ENCODE measurements around the gene GAB1. TPM values are rescaled to one million over a fixed set of nuclear protein-coding genes. Genes with fewer than 3 reads are reported as not detected.

Gene GAB1
- total and polyA plus RNA-seq, 2 of the 8 experiments (the other 6 are each of a cell fraction or from before 2014, with no cell fraction given): 6.8 to 21.3 TPM

- Histone ChIP-seq H2AK5ac (ENCODE audit: low read depth, low read length) (no peak overlapping the region), H3K4me1 (replicated peaks in 1 of 4; ENCODE audit: control insufficient read depth in 3 of 4, insufficient read depth in 4 of 4, low read length in 3 of 4) (peaks cover 2 to 10% (median 8%) of the 10 kb centered on the region in 4 experiments; a peak in 6 of 7 replicates), H3K4me2 (ENCODE audit: insufficient read depth in 1 of 2, low read depth in 2 of 2, low read length in 2 of 2) (no peak overlapping the region), H3K56ac (replicated peaks; ENCODE audit: insufficient read length, low read depth, low read length) (no peak overlapping the region), H3K18ac (ENCODE audit: extremely low read depth, low read length) (no peak overlapping the region), H2BK120ac (replicated peaks; ENCODE audit: low read depth, low read length) (no peak overlapping the region), H2BK20ac (ENCODE audit: low read length) (no peak overlapping the region), H3K23ac (ENCODE audit: insufficient read length) (no peak overlapping the region), H2BK15ac (ENCODE audit: low read length) (no peak overlapping the region), H2BK12ac (ENCODE audit: low read depth, low read length) (no peak overlapping the region), H3K23me2 (ENCODE audit: low read depth, low read length) (no peaks in the 10 kb centered on the region), H3K27me3 (replicated peaks in 1 of 4; ENCODE audit: control insufficient read depth in 3 of 4, extremely low read depth in 1 of 4, insufficient read depth in 3 of 4, low read length in 3 of 4) (no peaks in the 10 kb centered on the region), H3K9ac (replicated peaks in 1 of 4; ENCODE audit: extremely low read depth in 1 of 4, low read depth in 3 of 4, low read length in 3 of 4) (no peak overlapping the region), H3K27ac (ENCODE audit: low read depth, low read length) (no peak overlapping the region), H2BK5ac (ENCODE audit: low read depth, low read length) (no peak overlapping the region), H4K5ac (ENCODE audit: insufficient read length, low read depth, low read length) (no peak overlapping the region), H3K4ac (replicated peaks; ENCODE audit: insufficient read length, low read depth, low read length) (no peak overlapping the region), H4K20me1 (replicated peaks in 1 of 2; ENCODE audit: control insufficient read depth in 1 of 2, insufficient read depth in 2 of 2, low read length in 2 of 2) (peaks cover 0 to 3% of the 10 kb centered on the region in 2 experiments), H3K14ac (ENCODE audit: insufficient read length) (no peak overlapping the region), H3K79me2 (ENCODE audit: control insufficient read depth in 1 of 2, insufficient read depth in 2 of 2, low read length in 2 of 2) (peaks cover 0 to 42% of the 10 kb centered on the region in 2 experiments; a peak in 2 of 4 replicates), H4K8ac (ENCODE audit: extremely low read depth, insufficient read depth, low read length) (no peak overlapping the region), H4K91ac (replicated peaks; ENCODE audit: insufficient read length, low read length) (no peak overlapping the region), H3K36me3 (ENCODE audit: control insufficient read depth in 2 of 4, insufficient read depth in 4 of 4, low read length in 3 of 4) (no peaks in the 10 kb centered on the region), H3K4me3 (ENCODE audit: extremely low read depth in 1 of 4, insufficient read depth in 2 of 4, low read depth in 3 of 4, low read length in 4 of 4) (no peak overlapping the region), H2AFZ (ENCODE audit: low read length) (no peak overlapping the region), H3K9me3 (ENCODE audit: insufficient read depth in 2 of 2, low read depth in 1 of 2, low read length in 1 of 2) (no peaks in the 10 kb centered on the region), H3K79me1 (ENCODE audit: low read depth, low read length) (no peaks in the 10 kb centered on the region)
- TF ChIP-seq ATF2 (IDR thresholded peaks at IDR 0.05; ENCODE audit: low read length) (no peak), RBBP5 (IDR thresholded peaks at IDR 0.05; ENCODE audit: borderline replicate concordance, low read depth, low read length) (no peak), MAFK (IDR thresholded peaks at IDR 0.05; ENCODE audit: low read depth, low read length) (no peak), PHF8 (conservative IDR thresholded peaks at IDR 0.05; ENCODE audit: low read depth, low read length) (no peak), BACH1 (IDR thresholded peaks at IDR 0.05; ENCODE audit: low read length) (no peak), GTF2F1 (IDR thresholded peaks at IDR 0.05; ENCODE audit: borderline replicate concordance, low read depth, low read length) (no peak), CTBP2 (IDR thresholded peaks at IDR 0.05; ENCODE audit: borderline replicate concordance, insufficient read depth, insufficient read length, low read length) (no peak), NRF1 (IDR thresholded peaks at IDR 0.05; ENCODE audit: low read depth, low read length) (no peak)
- ChIA-PET POLR2A (ENCODE audit: partially characterized antibody) (interaction anchor here (2.7 kb wide), 1 partner anchor 10 kb away, joined by 10 read pairs; the partner anchor contains the start of gene GAB1), CTCF (ENCODE audit: partially characterized antibody) (interaction anchor here (1.0 kb wide), 1 partner anchor 32 kb away, joined by 3 read pairs; no protein-coding TSS in a partner anchor)
- DNase-seq (ENCODE audit: low read depth in 1 of 2, low spot score in 2 of 2) (no peak), FAIRE-seq (no peak)
- 92% methylated on average over 2 of the region's 2 CpGs; no CpG with 5 or more reads in 1 of the 2 experiments for WGBS, 2 experiments (ENCODE audit: extremely low coverage in 1 of 2, insufficient coverage in 1 of 2, insufficient read length in 1 of 2, insufficient replicate concordance in 2 of 2, low coverage in 1 of 2, low lambda C conversion rate in 2 of 2, missing lambda C conversion rate in 1 of 2)
Observed at GRCh38 chr4:143347484-143348111, 10.9 kb downstream of the GAB1 start.
